HEK293T (cell line): ENCODE measurements around the gene KPTN.

ENCODE experiments used
- ARNT ChIP-seq: fragments of 450-650 bp; IDR thresholded peaks from 2 replicates; pipeline ENCODE4 v1.6.1; 2017; ENCODE audit warnings: mild to moderate bottlenecking
- BHLHE40 ChIP-seq: fragments of 450-650 bp; IDR thresholded peaks from 2 replicates; pipeline ENCODE4 v1.6.1; 2016; ENCODE audit warnings: mild to moderate bottlenecking, moderate library complexity, borderline replicate concordance
- CTBP1 ChIP-seq: fragments of 450-650 bp; IDR thresholded peaks from 2 replicates; pipeline ENCODE4 v1.6.1; 2016; ENCODE audit warnings: borderline replicate concordance
- FOXM1 ChIP-seq: fragments of 450-650 bp; IDR thresholded peaks from 2 replicates; pipeline ENCODE4 v1.6.1; 2017; ENCODE audit warnings: mild to moderate bottlenecking, borderline replicate concordance
- L3MBTL2 ChIP-seq: fragments of 450-650 bp; conservative IDR thresholded peaks from 2 replicates; pipeline ENCODE4 v1.6.1; 2016; ENCODE audit warnings: mild to moderate bottlenecking
- LEF1 ChIP-seq: fragments of 450-650 bp; IDR thresholded peaks from 2 replicates; pipeline ENCODE4 v1.6.1; 2017; ENCODE audit warnings: mild to moderate bottlenecking, borderline replicate concordance
- PKNOX1 ChIP-seq: fragments of 450-650 bp; IDR thresholded peaks from 2 replicates; pipeline ENCODE4 v1.6.1; 2016
- SP1 ChIP-seq: fragments of 450-650 bp; IDR thresholded peaks from 2 replicates; pipeline ENCODE4 v1.6.1; 2017

- TF ChIP-seq SP1: no peak
- TF ChIP-seq L3MBTL2: no peak
- TF ChIP-seq CTBP1: no peak
- no peak for TF ChIP-seq FOXM1
- no peak for TF ChIP-seq PKNOX1
- no peak for TF ChIP-seq BHLHE40
- no peak for TF ChIP-seq ARNT
- TF ChIP-seq LEF1: no peak
These were observed 46.5 kb downstream of the KPTN start for GRCh38 chr19:47437500-47437899.
